ENCODE results near the gene BMP6. TPM values are rescaled to one million over a fixed set of nuclear protein-coding genes. Genes with fewer than 3 reads are reported as not detected.

Gene BMP6
- total RNA-seq, 2 donors from 2014 or later: 0.45 to 16.8 TPM

- no peak overlapping the region for H3K27ac Mint-ChIP-seq
- no peaks in the 10 kb centered on the region for H3K9me3 ChIP-seq (ENCODE audit: control insufficient read depth, low read length, poor library complexity, severe bottlenecking)
- peaks cover 43% of the 10 kb centered on the region for H3K27me3 Mint-ChIP-seq
- no peaks in the 10 kb centered on the region for H3K4me1 Mint-ChIP-seq
- H3K4me3 Mint-ChIP-seq: no peak overlapping the region
- H3K36me3 Mint-ChIP-seq (ENCODE audit: low read depth): no peaks in the 10 kb centered on the region
- DNase-seq: no peak
- ATAC-seq: no peak
Measured at GRCh38 chr6:7697432-7697819, 28.5 kb upstream of the BMP6 start.

DNA sequence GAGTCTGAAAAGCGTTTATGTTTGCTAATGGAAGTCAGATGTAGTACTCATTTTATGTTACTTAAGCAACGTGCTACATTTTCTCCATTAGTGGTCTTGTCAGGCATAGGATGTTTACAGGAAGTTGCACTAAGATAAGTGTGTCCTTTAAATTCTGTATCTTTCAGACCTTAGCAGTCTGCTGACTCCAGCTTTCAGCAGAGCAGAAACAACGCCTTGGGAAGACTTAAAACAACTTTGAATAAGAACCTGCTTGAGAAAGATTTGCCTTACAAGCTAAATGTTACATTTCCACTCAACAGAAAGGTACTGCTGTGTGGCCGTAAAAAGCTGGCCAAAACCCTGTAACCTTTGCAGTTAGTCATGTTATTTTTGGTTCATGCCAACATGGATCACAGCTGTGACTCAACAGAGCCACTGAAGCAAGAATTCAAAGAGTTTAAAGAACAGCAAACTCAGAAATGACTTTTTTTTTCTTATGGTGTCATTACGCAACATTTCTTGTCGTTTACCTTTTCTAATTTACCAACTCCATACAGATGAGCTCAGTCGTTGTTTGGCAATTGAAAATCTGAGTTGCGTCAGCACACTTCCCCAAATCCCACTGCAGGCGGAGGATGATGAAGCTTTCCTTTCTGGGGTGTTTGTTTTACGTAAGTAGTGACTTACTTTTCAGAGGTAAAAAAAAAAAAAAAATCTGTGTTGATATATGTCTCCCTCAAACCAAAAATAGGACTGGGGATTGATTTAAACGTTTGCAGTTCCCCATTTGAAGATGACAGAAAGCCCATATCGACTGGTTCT, 27.9 kb upstream of the BMP6 start:
- H3K4me3 Mint-ChIP-seq: no peak overlapping the region
- no peaks in the 10 kb centered on the region for H3K4me1 Mint-ChIP-seq
- H3K27me3 Mint-ChIP-seq: peaks cover 41% of the 10 kb centered on the region
- no peak for DNase-seq
- no peak overlapping the region for H3K27ac Mint-ChIP-seq
- H3K36me3 Mint-ChIP-seq (ENCODE audit: low read depth): no peaks in the 10 kb centered on the region
- peak; percentile 37 for ATAC-seq
- no peaks in the 10 kb centered on the region for H3K9me3 ChIP-seq (ENCODE audit: control insufficient read depth, low read length, poor library complexity, severe bottlenecking)

GRCh38 chr6:7701212-7701834, 24.6 kb upstream of the BMP6 start:
- Mint-ChIP-seq H3K27ac (no peak overlapping the region), H3K36me3 (ENCODE audit: low read depth) (no peaks in the 10 kb centered on the region), H3K4me1 (no peaks in the 10 kb centered on the region), H3K4me3 (no peak overlapping the region), H3K27me3 (peaks cover 33% of the 10 kb centered on the region)
- H3K9me3 ChIP-seq (ENCODE audit: control insufficient read depth, low read length, poor library complexity, severe bottlenecking): no peaks in the 10 kb centered on the region
- ATAC-seq: no peak
- no peak for DNase-seq

DNA sequence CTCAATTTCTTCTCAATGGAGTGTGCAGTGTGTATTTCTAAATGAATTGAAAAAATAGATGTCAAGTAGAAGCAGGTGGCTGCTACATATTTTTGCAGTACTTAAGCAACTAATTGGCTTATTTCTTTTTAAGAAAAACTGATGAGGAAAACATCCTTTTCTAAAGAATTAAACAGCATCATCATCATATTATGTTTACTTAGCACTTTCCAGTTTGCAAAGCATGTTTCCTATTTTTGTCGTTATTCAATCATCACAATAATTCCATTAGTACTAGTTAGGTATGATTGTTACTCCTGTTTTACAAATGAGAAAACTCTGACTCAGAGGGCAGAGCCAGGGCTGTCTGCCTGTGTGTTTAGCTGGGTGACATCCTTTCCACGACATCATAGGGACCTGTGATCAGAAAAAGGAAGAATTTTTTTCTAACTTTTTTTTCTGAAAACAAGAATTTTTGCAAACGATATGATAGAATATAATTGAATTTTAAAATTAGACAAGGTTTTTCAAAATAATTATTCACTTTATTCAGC, 22.7 kb upstream of the BMP6 start:
- no peaks in the 10 kb centered on the region for H3K9me3 ChIP-seq (ENCODE audit: control insufficient read depth, low read length, poor library complexity, severe bottlenecking)
- DNase-seq (no peak), ATAC-seq (no peak)

DNA sequence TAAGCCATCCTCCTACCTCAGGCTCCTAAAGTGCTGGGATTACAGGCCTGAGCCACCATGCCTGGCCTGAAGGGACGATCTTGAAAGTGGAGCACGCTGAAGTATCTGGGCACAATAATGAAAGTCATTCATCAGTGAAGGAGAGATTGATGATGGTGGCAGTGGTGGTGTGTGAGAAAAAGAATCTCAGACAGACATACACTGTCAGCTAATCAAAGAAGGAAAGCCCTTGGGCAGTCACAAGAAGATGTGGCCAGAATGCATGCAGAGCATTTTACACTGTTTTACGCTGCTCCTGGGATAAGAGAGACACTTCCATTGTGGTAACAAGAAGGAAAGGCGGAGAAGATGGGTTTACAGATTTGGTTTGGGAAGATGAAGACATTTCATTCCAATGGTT, 20.4 kb upstream of the BMP6 start:
- ATAC-seq: no peak
- H3K4me3 Mint-ChIP-seq: no peak overlapping the region
- peaks cover 5% of the 10 kb centered on the region for H3K27me3 Mint-ChIP-seq
- H3K4me1 Mint-ChIP-seq: no peaks in the 10 kb centered on the region
- no peaks in the 10 kb centered on the region for H3K9me3 ChIP-seq (ENCODE audit: control insufficient read depth, low read length, poor library complexity, severe bottlenecking)
- no peak overlapping the region for H3K27ac Mint-ChIP-seq
- DNase-seq: no peak
- no peaks in the 10 kb centered on the region for H3K36me3 Mint-ChIP-seq (ENCODE audit: low read depth)

More for the DNA sequence above, 22.7 kb upstream of the BMP6 start:
- peaks cover 16% of the 10 kb centered on the region for H3K27me3 Mint-ChIP-seq
- H3K27ac Mint-ChIP-seq: no peak overlapping the region
- no peaks in the 10 kb centered on the region for H3K36me3 Mint-ChIP-seq (ENCODE audit: low read depth)
- no peaks in the 10 kb centered on the region for H3K4me1 Mint-ChIP-seq
- H3K4me3 Mint-ChIP-seq: no peak overlapping the region

DNA sequence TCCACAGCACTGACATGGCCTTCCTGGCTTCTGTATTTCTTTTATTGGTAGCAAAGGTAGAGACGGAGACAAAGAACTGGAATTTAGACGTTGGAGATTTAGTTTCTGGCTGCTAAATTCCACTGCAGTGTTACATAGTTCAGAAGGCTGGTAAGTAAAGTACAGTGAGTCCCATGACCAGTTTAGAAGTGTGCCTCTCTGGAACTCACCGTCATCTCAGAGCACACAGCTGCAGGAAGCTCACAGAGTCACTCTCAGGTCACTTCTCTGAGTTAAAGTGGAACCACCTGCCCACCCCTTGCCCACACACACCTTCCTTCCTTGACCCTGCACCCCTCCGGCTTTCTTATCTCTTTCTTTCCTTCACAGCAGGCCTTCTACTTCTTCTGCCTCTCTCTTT, 19.6 kb upstream of the BMP6 start:
- peaks cover 5% of the 10 kb centered on the region for H3K27me3 Mint-ChIP-seq
- H3K4me1 Mint-ChIP-seq: no peaks in the 10 kb centered on the region
- no peaks in the 10 kb centered on the region for H3K9me3 ChIP-seq (ENCODE audit: control insufficient read depth, low read length, poor library complexity, severe bottlenecking)
- no peaks in the 10 kb centered on the region for H3K36me3 Mint-ChIP-seq (ENCODE audit: low read depth)
- H3K4me3 Mint-ChIP-seq: no peak overlapping the region
- H3K27ac Mint-ChIP-seq: no peak overlapping the region
- ATAC-seq (no peak), DNase-seq (no peak)

DNA sequence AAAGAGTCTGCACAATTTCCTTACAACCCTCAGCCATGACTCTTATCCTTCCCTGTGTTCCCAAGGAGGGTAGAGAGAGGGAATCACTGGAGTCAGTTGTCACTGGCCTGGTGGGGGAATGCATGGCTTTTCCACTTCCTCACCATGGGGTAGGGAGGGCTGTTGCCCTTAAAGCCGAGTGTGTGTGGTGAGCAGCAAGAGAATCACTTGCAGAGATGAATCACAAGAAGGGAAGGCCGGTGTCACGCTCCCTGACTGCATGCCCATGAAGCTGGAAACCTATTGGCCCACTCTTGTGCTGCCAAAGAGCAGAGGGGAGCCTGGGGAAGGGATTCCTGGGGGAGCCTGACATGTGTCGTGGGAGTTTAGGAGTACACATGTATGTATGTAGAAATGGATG, 18.1 kb upstream of the BMP6 start:
- no peaks in the 10 kb centered on the region for H3K9me3 ChIP-seq (ENCODE audit: control insufficient read depth, low read length, poor library complexity, severe bottlenecking)

GRCh38 chr6:7719364-7719850, 6.5 kb upstream of the BMP6 start:
- H3K27me3 Mint-ChIP-seq: peaks cover 41% of the 10 kb centered on the region
- H3K4me3 Mint-ChIP-seq: no peak overlapping the region
- H3K9me3 ChIP-seq (ENCODE audit: control insufficient read depth, low read length, poor library complexity, severe bottlenecking): no peaks in the 10 kb centered on the region
- H3K36me3 Mint-ChIP-seq (ENCODE audit: low read depth): no peaks in the 10 kb centered on the region
- ATAC-seq: no peak
- no peak for DNase-seq
- H3K27ac Mint-ChIP-seq: no peak overlapping the region
- no peaks in the 10 kb centered on the region for H3K4me1 Mint-ChIP-seq

More for the DNA sequence above, 18.1 kb upstream of the BMP6 start:
- Mint-ChIP-seq H3K27ac (no peak overlapping the region), H3K4me3 (no peak overlapping the region), H3K4me1 (no peaks in the 10 kb centered on the region), H3K36me3 (ENCODE audit: low read depth) (peaks cover 2% of the 10 kb centered on the region), H3K27me3 (peaks cover 14% of the 10 kb centered on the region)
- DNase-seq: no peak
- no peak for ATAC-seq

GRCh38 chr6:7720346-7720745, 5.6 kb upstream of the BMP6 start:
- H3K4me1 Mint-ChIP-seq: peaks cover under 1% of the 10 kb centered on the region

DNA sequence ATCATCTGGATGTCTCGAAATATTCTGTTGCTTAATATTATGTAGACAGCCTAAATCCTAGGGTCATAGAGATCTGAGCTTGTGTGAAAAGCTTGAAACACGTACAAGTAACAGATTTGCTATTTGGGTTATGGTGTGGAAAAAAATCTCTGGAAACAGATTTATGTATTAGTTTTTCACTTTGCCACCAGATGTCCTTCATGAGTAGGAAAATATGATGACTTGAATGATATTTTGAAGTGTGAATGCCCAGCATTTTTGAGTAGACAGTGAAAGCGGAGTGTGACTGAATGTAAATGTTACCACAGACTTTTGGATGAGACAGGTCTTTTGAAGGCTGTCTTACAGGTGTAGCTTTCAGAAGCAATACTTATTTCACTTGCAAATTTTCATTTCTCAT, 4.2 kb upstream of the BMP6 start:
- no peak overlapping the region for H3K27ac Mint-ChIP-seq
- no peak overlapping the region for H3K4me3 Mint-ChIP-seq
- ATAC-seq: no peak

More at GRCh38 chr6:7720346-7720745, 5.6 kb upstream of the BMP6 start:
- Mint-ChIP-seq H3K36me3 (ENCODE audit: low read depth) (no peaks in the 10 kb centered on the region), H3K4me3 (no peak overlapping the region), H3K27me3 (peaks cover 41% of the 10 kb centered on the region), H3K27ac (no peak overlapping the region)
- DNase-seq: no peak
- ATAC-seq: no peak
- no peaks in the 10 kb centered on the region for H3K9me3 ChIP-seq (ENCODE audit: control insufficient read depth, low read length, poor library complexity, severe bottlenecking)

GRCh38 chr6:7723041-7723447, 2.9 kb upstream of the BMP6 start:
- H3K27ac Mint-ChIP-seq: no peak overlapping the region
- peak; percentile 39 for ATAC-seq
- peaks cover 50% of the 10 kb centered on the region for H3K27me3 Mint-ChIP-seq

More for the DNA sequence above, 4.2 kb upstream of the BMP6 start:
- H3K27me3 Mint-ChIP-seq: peaks cover 49% of the 10 kb centered on the region
- no peak for DNase-seq
- peaks cover 7% of the 10 kb centered on the region for H3K4me1 Mint-ChIP-seq
- peaks cover 2% of the 10 kb centered on the region for H3K36me3 Mint-ChIP-seq (ENCODE audit: low read depth)
- no peaks in the 10 kb centered on the region for H3K9me3 ChIP-seq (ENCODE audit: control insufficient read depth, low read length, poor library complexity, severe bottlenecking)

GRCh38 chr6:7723554-7723953, 2.3 kb upstream of the BMP6 start:
- H3K36me3 Mint-ChIP-seq (ENCODE audit: low read depth): peaks cover 3% of the 10 kb centered on the region
- peaks cover 55% of the 10 kb centered on the region for H3K27me3 Mint-ChIP-seq
- no peak overlapping the region for H3K4me3 Mint-ChIP-seq
- H3K4me1 Mint-ChIP-seq: peaks cover 13% of the 10 kb centered on the region
- H3K9me3 ChIP-seq (ENCODE audit: control insufficient read depth, low read length, poor library complexity, severe bottlenecking): no peaks in the 10 kb centered on the region
- H3K27ac Mint-ChIP-seq: no peak overlapping the region
- DNase-seq (no peak), ATAC-seq (no peak)

More at GRCh38 chr6:7723041-7723447, 2.9 kb upstream of the BMP6 start:
- peak; percentile 22 to 42 (median 31) for DNase-seq
- Mint-ChIP-seq H3K4me1 (peaks cover 10% of the 10 kb centered on the region), H3K36me3 (ENCODE audit: low read depth) (peaks cover 2% of the 10 kb centered on the region), H3K4me3 (no peak overlapping the region)
- H3K9me3 ChIP-seq (ENCODE audit: control insufficient read depth, low read length, poor library complexity, severe bottlenecking): no peaks in the 10 kb centered on the region

DNA sequence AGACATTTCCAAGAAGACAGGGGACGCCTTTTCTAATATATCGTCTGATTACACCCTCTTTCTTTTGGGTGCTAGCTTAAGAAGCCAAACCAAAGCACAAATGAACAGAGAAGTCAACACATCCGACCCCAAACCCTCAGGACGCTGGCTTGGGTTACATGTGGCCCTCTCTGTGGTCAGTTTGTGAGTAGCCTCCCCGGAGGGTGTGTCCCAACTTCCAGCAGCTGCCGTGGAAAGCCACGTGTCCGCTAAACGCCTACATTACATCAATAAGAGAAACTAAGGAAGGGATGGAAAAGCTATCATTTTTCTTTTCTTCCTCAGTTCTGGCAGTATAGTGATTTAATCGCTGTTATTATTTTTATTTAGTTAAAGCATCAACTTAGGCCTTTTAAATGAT, 487 bp upstream of the BMP6 start:
- H3K27ac Mint-ChIP-seq: no peak overlapping the region

More for the DNA sequence above, 487 bp upstream of the BMP6 start:
- ATAC-seq (no peak), DNase-seq (no peak)
- H3K9me3 ChIP-seq (ENCODE audit: control insufficient read depth, low read length, poor library complexity, severe bottlenecking): no peaks in the 10 kb centered on the region
- peaks cover 5% of the 10 kb centered on the region for H3K36me3 Mint-ChIP-seq (ENCODE audit: low read depth)
- peaks cover 61% of the 10 kb centered on the region for H3K27me3 Mint-ChIP-seq
- peaks cover 16% of the 10 kb centered on the region for H3K4me1 Mint-ChIP-seq
- H3K4me3 Mint-ChIP-seq: peak overlapping the region; percentile 88
